CD4-positive, CD25-positive, alpha-beta regulatory T cell (primary cell): Measurements from ENCODE around the gene RBM33. TPM values are rescaled to one million over a fixed set of nuclear protein-coding genes. Genes with fewer than 3 reads are reported as not detected.

Source experiments
- ATAC-seq, 2 donors: fragments of 150-1000 bp; cut with Tn5 transposase; one replicate each; pipeline ENCODE4 v1.10.0; 2021; ENCODE audit warnings: low read depth in 2 of 2, moderate number of reproducible peaks in 2 of 2, moderate library complexity in 1 of 2
- DNase-seq, 3 donors: peaks; one replicate each; pipeline versions ENCODE4 v3.0.0 to v3.0.0-alpha.2; 2012 to 2022; ENCODE audit warnings: mixed read lengths in 1 of 3
- H3K27ac ChIP-seq: one replicate; pipeline ENCODE4 v1.7.0; 2013; ENCODE audit warnings: mild to moderate bottlenecking, low read length; ENCODE audit not compliant: insufficient read depth, poor library complexity, severe bottlenecking
- H3K27me3 ChIP-seq: one replicate; pipeline ENCODE4 v1.7.0; 2013; ENCODE audit warnings: low read length; ENCODE audit not compliant: control insufficient read depth, insufficient read depth
- H3K36me3 ChIP-seq: one replicate; pipeline ENCODE4 v1.7.0; 2013; ENCODE audit warnings: mild to moderate bottlenecking, low read length, moderate library complexity; ENCODE audit not compliant: control insufficient read depth, insufficient read depth
- H3K4me1 ChIP-seq: 2 replicates; pipeline ENCODE4 v1.7.0; 2013; ENCODE audit warnings: mild to moderate bottlenecking, low read length; ENCODE audit not compliant: insufficient read depth, control insufficient read depth, poor library complexity, severe bottlenecking
- H3K4me3 ChIP-seq: one replicate; pipeline ENCODE4 v1.7.0; 2013; ENCODE audit warnings: low read depth, mild to moderate bottlenecking, low read length, moderate library complexity
- H3K9me3 ChIP-seq, 2 experiments: 1 replicate in 1 of 2; 2 replicates in 1 of 2; pipeline ENCODE4 v1.7.0; 2013; ENCODE audit warnings: low read length in 2 of 2, mild to moderate bottlenecking in 1 of 2, moderate library complexity in 1 of 2; ENCODE audit not compliant: control insufficient read depth in 2 of 2
- H3K27ac Mint-ChIP-seq, 3 donors: one replicate each; pipeline ENCODE4 v1.8.0; 2020 to 2022; ENCODE audit warnings: mild to moderate bottlenecking in 3 of 3, mixed read lengths in 3 of 3, moderate library complexity in 2 of 3
- H3K27me3 Mint-ChIP-seq: one replicate; pipeline ENCODE4 v1.8.0; 2022; ENCODE audit warnings: mild to moderate bottlenecking, mixed read lengths
- H3K36me3 Mint-ChIP-seq: one replicate; pipeline ENCODE4 v1.8.0; 2020; ENCODE audit warnings: mixed read lengths
- H3K4me1 Mint-ChIP-seq, 4 donors: one replicate each; pipeline ENCODE4 v1.8.0; 2020 to 2022; ENCODE audit warnings: mixed read lengths in 4 of 4, mild to moderate bottlenecking in 1 of 4
- H3K4me3 Mint-ChIP-seq, 4 donors: one replicate each; pipeline ENCODE4 v1.8.0; 2020 to 2022; ENCODE audit warnings: mild to moderate bottlenecking in 4 of 4, mixed read lengths in 4 of 4, moderate library complexity in 3 of 4
- H3K9me3 Mint-ChIP-seq, 7 donors: one replicate each; pipeline ENCODE4 v1.8.0; 2020 to 2022; ENCODE audit warnings: mixed read lengths in 7 of 7, mild to moderate bottlenecking in 3 of 7, moderate library complexity in 2 of 7
- polyA plus RNA-seq, 4 donors: library from polyadenylated mRNA; unstranded; fragments of 300-500 nt; fragmentation: Illumina TruSeq; gene quantifications; one replicate each; pipeline ENCODE4 v1.2.3, GENCODE V29; 2021
- total RNA-seq: library from RNA; stranded (reverse); gene quantifications from one replicate; pipeline ENCODE4 v1.2.3, GENCODE V29; 2022

Gene RBM33
- total and polyA plus RNA-seq, 5 donors from 2014 or later, result 33.5 to 196 (median 36.8) TPM

DNA sequence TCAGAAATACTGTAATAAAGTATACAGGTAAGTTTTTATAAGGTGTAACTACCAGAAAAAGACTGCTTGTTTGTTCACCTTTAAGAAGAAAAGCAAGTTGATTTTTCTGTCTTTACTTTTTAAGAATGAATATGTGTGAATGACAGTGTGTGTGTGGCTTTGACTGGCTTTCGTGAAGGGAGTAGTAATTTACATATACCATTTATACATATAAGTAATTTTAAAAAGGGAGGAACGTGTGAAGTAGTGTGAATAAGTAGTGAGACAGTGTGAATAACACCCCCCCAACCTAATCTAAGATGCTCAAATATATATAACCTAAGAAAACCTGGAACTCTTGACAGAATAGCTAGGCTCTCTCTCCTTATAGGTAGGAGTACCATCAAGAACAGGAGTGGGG is 33.2 kb downstream of the RBM33 start:
- Histone ChIP-seq H3K4me3 (no peak overlapping the region), H3K27me3 (no peaks in the 10 kb centered on the region), H3K36me3 (peaks cover 56% of the 10 kb centered on the region), H3K27ac (no peak overlapping the region), H3K9me3 (no peaks in the 10 kb centered on the region), H3K4me1 (peaks cover 5% of the 10 kb centered on the region)
- no peak for ATAC-seq
- peak overlapping the region in 1 of 4 donors; percentile 38 for H3K4me3 Mint-ChIP-seq
- H3K36me3 Mint-ChIP-seq, result peaks cover 23% of the 10 kb centered on the region
- no peak for DNase-seq
- peaks cover 22 to 49% (median 36%) of the 10 kb centered on the region in 4 donors for H3K4me1 Mint-ChIP-seq
- no peak overlapping the region for H3K27ac Mint-ChIP-seq
- no peaks in the 10 kb centered on the region for H3K9me3 Mint-ChIP-seq
- peaks cover 4% of the 10 kb centered on the region for H3K27me3 Mint-ChIP-seq

DNA sequence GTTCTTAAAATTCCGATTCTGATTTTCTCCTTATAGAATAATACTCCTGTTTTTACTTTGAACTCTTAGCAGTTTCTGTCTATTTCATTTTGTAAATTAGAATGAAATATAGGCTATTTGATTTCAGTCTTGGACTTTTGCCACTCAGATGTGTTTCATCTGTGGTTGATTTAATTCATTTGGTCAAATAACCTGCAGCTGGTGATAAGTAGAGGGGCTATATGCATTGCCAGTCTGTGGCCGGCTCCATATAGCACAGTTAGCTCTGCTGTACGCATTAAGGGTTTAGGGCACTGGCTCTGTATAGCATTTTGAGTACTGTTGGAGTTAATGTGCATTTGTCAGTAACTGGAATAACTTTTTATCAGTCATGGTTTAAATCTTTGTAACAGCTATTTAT is 35.7 kb downstream of the RBM33 start:
- no peak overlapping the region for H3K4me3 ChIP-seq
- Mint-ChIP-seq H3K36me3 (peaks cover 39% of the 10 kb centered on the region), H3K27ac (peak overlapping the region in 1 of 3 donors; percentile 22)

DNA sequence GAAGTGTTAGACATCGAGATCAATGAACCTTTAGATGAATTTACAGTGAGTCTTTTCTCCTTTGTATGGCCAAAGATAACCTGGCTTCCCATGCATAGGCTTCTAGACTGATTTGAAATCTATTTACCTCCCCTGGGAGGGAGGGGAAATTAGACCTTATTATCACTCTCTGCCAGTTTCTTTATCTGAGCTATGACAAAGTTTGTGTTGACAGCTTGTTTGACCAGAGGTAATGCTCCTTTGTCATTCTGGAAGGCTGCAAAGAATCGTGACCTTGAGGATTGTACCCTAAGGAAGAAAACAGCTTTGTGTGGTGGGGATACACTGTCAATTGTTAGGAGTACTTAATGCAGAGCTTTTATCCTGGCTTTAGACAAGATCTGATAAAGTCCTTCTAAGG is 36.4 kb downstream of the RBM33 start:
- Histone ChIP-seq H3K27ac (no peak overlapping the region), H3K9me3 (no peaks in the 10 kb centered on the region), H3K4me3 (no peak overlapping the region), H3K36me3 (peaks cover 66% of the 10 kb centered on the region), H3K4me1 (peaks cover 13% of the 10 kb centered on the region), H3K27me3 (no peaks in the 10 kb centered on the region)
- Mint-ChIP-seq H3K27ac (peak overlapping the region in 2 of 3 donors; percentile 33 to 39), H3K36me3 (peaks cover 46% of the 10 kb centered on the region), H3K4me3 (no peak overlapping the region), H3K4me1 (peaks cover 42 to 72% (median 56%) of the 10 kb centered on the region in 4 donors), H3K27me3 (peaks cover 4% of the 10 kb centered on the region), H3K9me3 (no peaks in the 10 kb centered on the region)
- ATAC-seq (no peak), DNase-seq (no peak)

More for the DNA sequence above, 35.7 kb downstream of the RBM33 start:
- H3K27ac ChIP-seq, result no peak overlapping the region
- H3K36me3 ChIP-seq, result peaks cover 65% of the 10 kb centered on the region
- peaks cover 41 to 68% (median 54%) of the 10 kb centered on the region in 4 donors for H3K4me1 Mint-ChIP-seq
- peaks cover 4% of the 10 kb centered on the region for H3K27me3 Mint-ChIP-seq
- H3K4me3 Mint-ChIP-seq, result no peak overlapping the region
- H3K9me3 ChIP-seq, result no peaks in the 10 kb centered on the region
- H3K9me3 Mint-ChIP-seq, result no peaks in the 10 kb centered on the region
- H3K4me1 ChIP-seq, result peaks cover 13% of the 10 kb centered on the region
- no peaks in the 10 kb centered on the region for H3K27me3 ChIP-seq
- DNase-seq (no peak), ATAC-seq (no peak)

DNA sequence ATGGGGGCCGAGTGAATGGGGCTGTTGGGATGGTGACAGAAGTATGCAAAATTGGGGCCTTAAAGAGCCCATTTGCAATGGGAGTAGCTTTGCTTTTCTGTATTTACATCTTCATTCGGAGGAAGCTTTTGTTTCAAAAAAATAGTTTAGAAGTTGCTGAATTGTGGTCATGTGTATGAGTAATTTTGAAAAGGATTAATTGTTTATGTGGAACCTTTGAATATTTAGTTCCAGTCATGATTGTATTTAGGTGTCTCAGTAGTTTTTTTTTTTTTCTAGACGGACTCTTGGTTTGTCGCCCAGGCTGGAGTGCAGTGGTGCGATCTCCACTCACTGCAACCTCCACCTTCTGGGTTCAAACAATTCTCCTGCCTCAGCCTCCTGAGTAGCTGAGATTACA is 37.2 kb downstream of the RBM33 start:
- Histone ChIP-seq H3K27me3 (no peaks in the 10 kb centered on the region), H3K4me1 (peaks cover 9% of the 10 kb centered on the region), H3K27ac (no peak overlapping the region), H3K4me3 (no peak overlapping the region), H3K9me3 (no peaks in the 10 kb centered on the region), H3K36me3 (peaks cover 64% of the 10 kb centered on the region)
- Mint-ChIP-seq H3K4me3 (no peak overlapping the region), H3K27me3 (peaks cover 4% of the 10 kb centered on the region), H3K4me1 (peaks cover 41 to 71% (median 52%) of the 10 kb centered on the region in 4 donors), H3K9me3 (peaks cover 0 to 4% (median 2%) of the 10 kb centered on the region in 7 donors), H3K27ac (peak overlapping the region in 1 of 3 donors; percentile 33), H3K36me3 (peaks cover 53% of the 10 kb centered on the region)
- DNase-seq (no peak), ATAC-seq (no peak)

- H3K36me3 Mint-ChIP-seq, result peaks cover 59% of the 10 kb centered on the region
- DNase-seq, result no peak
Measured at GRCh38 chr7:155682484-155682883, 38.0 kb downstream of the RBM33 start.

GRCh38 chr7:155683098-155683497 is 38.6 kb downstream of the RBM33 start:
- H3K27ac ChIP-seq, result no peak overlapping the region
- H3K4me3 ChIP-seq, result no peak overlapping the region
- Mint-ChIP-seq H3K36me3 (peaks cover 62% of the 10 kb centered on the region), H3K27me3 (peaks cover 4% of the 10 kb centered on the region), H3K9me3 (peaks cover 0 to 4% (median 2%) of the 10 kb centered on the region in 7 donors), H3K27ac (peak overlapping the region in 2 of 3 donors; percentile 10 to 62), H3K4me1 (peaks cover 38 to 65% (median 58%) of the 10 kb centered on the region in 4 donors), H3K4me3 (no peak overlapping the region)
- H3K9me3 ChIP-seq, result no peaks in the 10 kb centered on the region
- no peaks in the 10 kb centered on the region for H3K27me3 ChIP-seq
- peaks cover 57% of the 10 kb centered on the region for H3K36me3 ChIP-seq
- DNase-seq (no peak), ATAC-seq (no peak)
- H3K4me1 ChIP-seq, result peaks cover 7% of the 10 kb centered on the region

More at GRCh38 chr7:155682484-155682883, 38.0 kb downstream of the RBM33 start:
- no peak for ATAC-seq
- peaks cover 40 to 67% (median 54%) of the 10 kb centered on the region in 4 donors for H3K4me1 Mint-ChIP-seq
- no peaks in the 10 kb centered on the region for H3K27me3 ChIP-seq
- no peak overlapping the region for H3K27ac ChIP-seq
- H3K9me3 ChIP-seq, result no peaks in the 10 kb centered on the region
- no peak overlapping the region for H3K4me3 Mint-ChIP-seq
- peaks cover 58% of the 10 kb centered on the region for H3K36me3 ChIP-seq
- peaks cover 7% of the 10 kb centered on the region for H3K4me1 ChIP-seq
- H3K27me3 Mint-ChIP-seq, result peaks cover 4% of the 10 kb centered on the region
- peak overlapping the region in 1 of 3 donors; percentile 10 for H3K27ac Mint-ChIP-seq
- H3K4me3 ChIP-seq, result no peak overlapping the region
- peaks cover 0 to 4% (median 2%) of the 10 kb centered on the region in 7 donors for H3K9me3 Mint-ChIP-seq

DNA sequence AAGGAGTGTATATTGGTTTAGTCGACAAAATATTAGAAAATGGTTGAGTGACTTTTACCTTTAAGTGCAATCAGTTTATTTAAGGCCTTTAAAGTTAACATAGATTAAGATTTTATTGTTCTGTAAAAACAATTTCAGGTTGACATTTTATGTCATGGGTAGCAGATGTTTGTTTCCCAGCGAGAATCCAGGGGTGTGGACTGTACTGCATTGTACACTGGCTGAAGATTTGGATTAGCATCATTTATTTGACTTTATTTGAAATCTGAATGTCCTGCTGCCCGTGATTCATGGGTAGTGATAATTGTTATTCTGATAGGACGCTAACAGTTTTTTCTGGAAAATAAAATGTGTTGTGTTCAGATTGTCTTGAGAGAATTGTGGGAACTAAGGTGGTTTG is 39.3 kb downstream of the RBM33 start:
- H3K4me3 ChIP-seq, result no peak overlapping the region
- Mint-ChIP-seq H3K9me3 (peaks cover 0 to 4% (median 2%) of the 10 kb centered on the region in 7 donors), H3K4me1 (peaks cover 38 to 71% (median 61%) of the 10 kb centered on the region in 4 donors), H3K27me3 (peaks cover 4% of the 10 kb centered on the region), H3K36me3 (peaks cover 62% of the 10 kb centered on the region), H3K27ac (peak overlapping the region; percentile 26 to 62 (median 36)), H3K4me3 (peak overlapping the region in 1 of 4 donors; percentile 45)
- peaks cover 57% of the 10 kb centered on the region for H3K36me3 ChIP-seq
- H3K9me3 ChIP-seq, result no peaks in the 10 kb centered on the region
- H3K27me3 ChIP-seq, result no peaks in the 10 kb centered on the region
- DNase-seq (no peak), ATAC-seq (no peak)
- peaks cover 7% of the 10 kb centered on the region for H3K4me1 ChIP-seq
- no peak overlapping the region for H3K27ac ChIP-seq

DNA sequence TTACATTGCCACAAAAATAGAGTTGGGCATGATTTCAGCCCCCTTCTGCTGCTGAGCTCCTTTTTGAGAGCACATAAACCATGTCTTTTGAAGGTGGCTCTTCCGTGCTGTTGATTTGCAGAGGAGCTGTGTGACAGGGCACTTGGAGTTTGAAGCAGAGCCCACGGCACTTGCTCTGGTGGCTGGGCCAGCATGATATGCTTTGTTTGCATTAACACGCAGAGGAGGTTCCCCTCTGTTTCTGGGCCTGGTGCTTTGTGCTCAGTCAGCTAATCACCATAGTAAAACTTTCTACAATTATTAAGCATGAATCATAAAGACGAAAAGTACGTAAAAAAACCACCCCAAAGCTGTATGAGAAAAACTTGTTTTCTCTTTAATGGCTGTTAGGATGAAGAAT is 40.1 kb downstream of the RBM33 start:
- H3K27me3 Mint-ChIP-seq, result peaks cover 4% of the 10 kb centered on the region
- DNase-seq, result peak in 1 of 3 donors; percentile 12
- no peak overlapping the region for H3K27ac ChIP-seq

More for the DNA sequence above, 40.1 kb downstream of the RBM33 start:
- Mint-ChIP-seq H3K9me3 (peaks cover 0 to 4% (median 2%) of the 10 kb centered on the region in 7 donors), H3K4me3 (peak overlapping the region in 2 of 4 donors; percentile 57 to 62), H3K27ac (peak overlapping the region; percentile 36 to 85 (median 62)), H3K4me1 (peaks cover 41 to 75% (median 63%) of the 10 kb centered on the region in 4 donors), H3K36me3 (peaks cover 61% of the 10 kb centered on the region)
- Histone ChIP-seq H3K4me1 (peaks cover 7% of the 10 kb centered on the region), H3K9me3 (no peaks in the 10 kb centered on the region), H3K27me3 (no peaks in the 10 kb centered on the region), H3K4me3 (no peak overlapping the region), H3K36me3 (peaks cover 52% of the 10 kb centered on the region)
- ATAC-seq, result no peak
